Stimulated activated CD8-positive, alpha-beta memory T cell treated with anti-CD3 and anti-CD28 coated beads, Interleukin-12 subunit alpha, Interleukin-12 subunit beta, amount 100 ng/mL, for 24 hours (primary cell): Measurements from ENCODE around the gene SLC6A2.

Experiments used
- DNase-seq: peaks from one replicate; pipeline ENCODE4 v3.0.0-alpha.2; 2020; ENCODE audit errors: extremely low read depth

SLC6A2 gene

GRCh38 chr16:55647343-55647742 lies 8.4 kb upstream of the SLC6A2 start:
- DNase-seq: no peak

DNA sequence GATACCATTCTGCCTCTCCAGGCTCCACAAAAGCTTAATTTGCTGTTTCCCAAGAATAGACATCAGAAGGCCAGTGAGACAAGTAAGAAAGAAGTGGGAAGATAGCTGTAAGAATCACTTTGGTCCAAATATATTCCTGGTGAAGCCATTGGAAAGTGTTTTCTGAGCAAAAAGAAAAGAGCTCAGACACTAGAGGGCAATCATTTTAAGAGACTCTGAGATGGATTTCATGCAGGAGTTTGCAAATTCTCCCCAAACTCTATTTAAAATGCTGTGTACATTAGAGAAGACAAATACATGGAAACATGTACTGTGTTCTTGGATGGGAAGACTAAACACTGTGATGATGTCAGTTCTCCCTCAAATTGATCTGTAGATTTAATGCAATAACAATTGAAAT lies 8.0 kb upstream of the SLC6A2 start:
- DNase-seq: no peak

DNA sequence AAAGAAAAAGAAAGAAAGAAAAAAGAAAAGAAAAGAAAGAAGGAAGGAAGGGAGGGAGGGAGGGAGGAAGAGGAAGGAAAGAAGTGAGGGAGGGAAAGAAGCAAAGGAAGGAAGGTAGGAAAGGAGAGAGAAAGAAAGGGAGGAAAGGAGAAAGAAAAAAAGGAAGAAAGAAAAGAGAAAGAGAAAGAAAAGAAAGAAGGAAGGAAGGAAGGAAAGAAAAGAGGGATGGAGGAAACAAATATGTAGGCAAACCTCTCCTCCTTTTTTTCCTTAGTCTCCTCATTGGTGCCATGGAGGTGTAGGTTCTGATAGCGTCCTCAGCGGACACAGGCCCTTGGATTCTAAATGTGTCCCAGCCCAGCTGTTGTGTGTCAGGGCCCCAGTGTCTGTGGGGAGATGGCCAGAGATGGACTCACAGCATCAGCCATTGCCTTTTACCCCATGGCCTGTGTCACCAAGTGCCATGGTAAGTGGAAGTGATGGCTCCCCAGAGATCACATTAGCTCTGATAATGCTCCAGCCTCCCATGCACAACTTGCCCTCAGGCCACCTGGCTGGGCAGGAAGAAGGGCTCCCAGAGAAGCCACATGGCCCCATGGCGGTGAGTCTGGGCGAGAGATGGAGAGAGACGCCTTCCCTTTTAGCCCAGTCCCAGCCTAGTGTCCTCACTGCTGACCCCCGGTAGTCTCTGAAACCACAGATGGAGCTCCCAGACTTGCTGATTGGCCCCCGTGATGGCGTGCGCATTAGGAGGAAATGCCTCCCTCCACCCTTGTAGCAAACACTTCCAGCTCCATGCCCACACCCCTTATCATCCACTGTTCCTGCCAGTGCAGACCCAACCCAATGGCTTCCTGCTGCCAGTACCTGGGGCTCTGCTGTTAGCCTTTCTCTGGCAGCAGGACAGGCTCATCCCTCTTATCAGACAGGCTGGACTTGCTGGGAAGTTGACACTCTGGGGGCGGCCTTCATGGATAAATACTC lies 3.7 kb upstream of the SLC6A2 start:
- no peak for DNase-seq

DNA sequence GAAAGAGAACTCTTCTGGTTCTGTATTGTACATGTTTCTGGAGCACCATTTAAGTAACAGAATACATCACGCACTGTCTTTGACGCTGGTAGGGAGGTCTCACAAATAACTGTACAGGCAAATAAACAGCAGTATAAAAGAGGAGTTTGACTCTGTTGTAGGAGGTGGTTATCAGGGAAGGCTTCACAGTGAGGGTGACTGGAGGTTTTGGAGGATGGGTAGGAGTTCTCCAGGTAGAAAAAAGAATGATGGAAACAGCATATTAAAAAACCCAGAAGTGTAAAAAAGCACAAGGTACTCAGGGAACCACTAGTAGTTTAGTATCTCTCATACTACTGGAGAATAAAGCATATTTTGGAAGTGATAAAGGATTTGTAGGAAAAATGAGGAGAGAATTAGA lies 2.7 kb upstream of the SLC6A2 start:
- DNase-seq: no peak

GRCh38 chr16:55655381-55655896 lies 349 bp upstream of the SLC6A2 start:
- no peak for DNase-seq

DNA sequence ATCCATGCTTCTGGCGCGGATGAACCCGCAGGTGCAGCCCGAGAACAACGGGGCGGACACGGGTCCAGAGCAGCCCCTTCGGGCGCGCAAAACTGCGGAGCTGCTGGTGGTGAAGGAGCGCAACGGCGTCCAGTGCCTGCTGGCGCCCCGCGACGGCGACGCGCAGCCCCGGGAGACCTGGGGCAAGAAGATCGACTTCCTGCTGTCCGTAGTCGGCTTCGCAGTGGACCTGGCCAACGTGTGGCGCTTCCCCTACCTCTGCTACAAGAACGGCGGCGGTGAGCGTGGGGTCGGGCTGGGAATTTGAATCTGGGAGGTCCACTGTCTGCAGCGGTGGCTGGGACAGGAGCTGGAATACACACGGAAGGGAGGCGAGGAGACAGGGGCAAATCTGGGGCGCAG lies 904 bp downstream of the SLC6A2 start:
- no peak for DNase-seq

GRCh38 chr16:55657616-55658015 lies 1.8 kb downstream of the SLC6A2 start:
- no peak for DNase-seq

GRCh38 chr16:55658898-55659420 lies 3.2 kb downstream of the SLC6A2 start:
- no peak for DNase-seq

GRCh38 chr16:55660026-55660425 lies 4.2 kb downstream of the SLC6A2 start:
- no peak for DNase-seq

DNA sequence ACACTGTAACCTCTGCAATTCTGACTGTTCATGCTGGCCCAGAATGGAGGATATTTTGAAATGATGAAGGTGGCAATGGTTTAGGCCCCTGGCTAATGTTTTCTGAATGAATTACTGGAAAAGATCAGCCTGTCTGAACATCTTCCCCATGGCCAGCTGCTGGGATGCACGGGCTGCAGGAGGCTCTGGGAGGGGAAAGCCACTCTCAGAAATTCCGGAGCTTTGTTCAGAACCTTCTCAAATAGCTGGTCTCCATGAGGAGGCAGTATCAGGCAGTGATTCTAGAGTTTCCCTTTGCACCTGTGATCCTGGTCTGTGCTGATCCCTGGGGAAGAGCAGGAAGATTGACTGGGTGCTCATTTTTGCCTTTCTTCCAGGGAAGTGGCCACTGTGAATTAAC lies 5.0 kb downstream of the SLC6A2 start:
- DNase-seq: no peak

- no peak for DNase-seq
Measured at GRCh38 chr16:55661941-55662643, 6.3 kb downstream of the SLC6A2 start.

DNA sequence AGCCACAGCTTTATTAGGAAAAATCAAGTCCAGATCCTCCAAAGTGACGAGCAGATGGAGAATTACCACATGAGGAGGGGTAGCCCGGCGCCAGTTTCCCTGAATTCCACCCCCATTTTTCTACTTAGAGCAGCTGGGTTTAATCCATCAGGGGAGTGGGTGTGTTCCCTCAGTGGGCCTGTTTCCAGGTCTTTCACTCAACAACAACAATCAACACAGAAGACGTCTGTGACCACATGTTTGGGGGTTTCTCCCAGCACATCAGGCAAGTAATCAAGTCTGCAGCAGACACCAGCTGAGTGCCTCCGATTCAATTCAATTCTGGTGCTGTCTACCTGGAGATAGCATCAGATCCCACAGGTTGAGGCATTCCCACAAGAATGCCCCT lies 6.8 kb downstream of the SLC6A2 start:
- DNase-seq: no peak

GRCh38 chr16:55663225-55663624 lies 7.4 kb downstream of the SLC6A2 start:
- DNase-seq: no peak

DNA sequence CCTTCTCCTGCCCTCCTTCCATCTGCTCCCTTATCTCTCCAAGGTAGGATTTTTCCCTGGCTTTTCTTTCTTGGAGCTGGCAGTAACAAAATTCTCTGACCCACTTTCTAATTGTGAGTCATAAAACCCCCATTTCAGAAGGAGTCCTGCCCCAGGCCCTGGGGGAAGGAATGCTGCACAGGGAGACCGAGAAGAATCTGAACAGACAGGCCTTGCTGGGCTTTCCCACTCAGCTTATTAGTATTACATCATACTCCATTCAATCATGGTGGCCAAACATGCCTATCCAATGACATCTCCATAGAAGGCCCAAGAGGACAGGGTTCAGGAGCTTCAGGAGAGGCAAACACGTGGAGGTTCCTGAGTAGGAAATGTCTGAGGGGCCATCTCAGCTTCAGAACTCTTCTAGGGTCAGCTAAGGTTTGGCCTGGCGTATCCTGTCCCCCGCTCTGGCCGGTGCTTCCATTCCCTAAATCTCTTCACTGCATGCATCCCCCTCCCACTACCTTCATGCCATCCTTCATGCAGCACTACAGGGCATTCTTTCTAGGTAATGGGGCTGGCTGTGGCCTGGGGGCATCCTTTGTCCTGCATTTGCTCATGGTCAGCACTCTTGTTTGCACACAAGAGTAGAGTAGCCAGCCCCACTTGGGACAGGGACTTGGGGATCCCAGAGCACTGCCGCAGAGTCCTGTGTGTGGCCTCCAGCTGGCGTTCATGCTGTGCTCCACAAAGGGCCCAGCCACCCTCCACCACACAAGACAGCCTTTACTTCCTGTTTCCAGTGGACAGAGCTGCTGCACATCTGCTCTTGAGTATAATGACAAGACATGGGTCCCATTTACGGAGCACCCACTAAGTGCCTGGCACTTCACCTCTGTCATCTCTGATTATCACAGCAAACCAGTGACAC lies 8.2 kb downstream of the SLC6A2 start:
- DNase-seq: no peak

- DNase-seq: no peak
Measured at GRCh38 chr16:55664786-55665407, 9.1 kb downstream of the SLC6A2 start.

DNA sequence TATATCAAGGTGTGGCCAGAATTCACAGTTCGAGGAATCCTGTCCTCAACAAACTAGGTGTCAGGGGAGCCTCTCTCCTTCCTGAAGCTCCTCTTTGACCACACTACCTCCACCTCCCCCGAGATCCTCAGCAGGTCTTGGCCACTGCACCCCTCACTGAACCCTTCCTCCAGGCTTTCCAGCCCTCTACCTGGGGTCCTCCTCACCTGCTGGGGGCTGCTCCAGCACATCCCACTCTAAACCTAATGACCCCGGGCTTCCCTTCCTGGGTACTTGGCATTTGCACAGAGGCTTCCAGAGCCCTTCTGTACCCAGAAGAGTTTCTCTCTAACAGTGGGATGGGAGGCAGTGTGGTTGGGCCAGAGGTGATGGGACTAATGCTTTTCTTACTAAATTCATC lies 9.7 kb downstream of the SLC6A2 start:
- no peak for DNase-seq

DNA sequence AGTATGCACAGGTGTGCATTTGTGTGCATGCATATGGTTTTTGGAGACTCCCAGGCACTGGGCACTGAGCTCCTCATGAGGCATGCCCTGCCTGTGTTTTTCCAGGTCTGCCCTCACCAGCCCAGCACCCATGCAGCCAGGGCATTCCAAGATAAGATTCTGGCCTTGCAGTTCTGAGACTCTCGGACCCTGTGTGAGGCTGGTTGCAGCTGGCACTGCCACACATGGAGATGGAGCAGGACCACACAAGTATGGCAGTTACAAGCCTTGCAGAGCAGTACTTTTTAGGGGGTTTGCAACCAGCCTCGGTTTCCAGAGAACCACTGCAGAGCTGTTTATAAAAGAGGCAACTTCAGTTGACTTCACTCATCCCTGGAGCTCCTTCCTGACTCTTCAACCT lies 10.2 kb downstream of the SLC6A2 start:
- no peak for DNase-seq

DNA sequence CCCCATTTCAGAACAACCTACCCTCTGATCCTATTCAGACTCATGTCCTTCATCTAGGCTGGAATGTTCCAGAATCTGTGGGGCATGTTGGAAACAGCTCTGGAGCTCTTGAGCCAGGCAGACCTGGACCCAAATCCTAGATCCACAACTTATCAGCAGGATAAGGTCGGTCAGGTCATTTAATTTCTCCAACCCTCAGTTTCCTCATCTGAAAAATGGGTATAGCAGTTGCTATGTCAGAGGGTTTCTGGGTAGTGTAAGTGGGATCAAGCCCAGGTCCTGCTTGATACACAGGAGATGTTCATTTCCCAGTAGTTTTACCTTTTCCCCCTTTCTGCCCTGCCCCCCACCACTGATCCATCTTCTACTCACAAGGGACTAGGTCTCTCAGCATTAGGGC lies 12.0 kb downstream of the SLC6A2 start:
- no peak for DNase-seq

DNA sequence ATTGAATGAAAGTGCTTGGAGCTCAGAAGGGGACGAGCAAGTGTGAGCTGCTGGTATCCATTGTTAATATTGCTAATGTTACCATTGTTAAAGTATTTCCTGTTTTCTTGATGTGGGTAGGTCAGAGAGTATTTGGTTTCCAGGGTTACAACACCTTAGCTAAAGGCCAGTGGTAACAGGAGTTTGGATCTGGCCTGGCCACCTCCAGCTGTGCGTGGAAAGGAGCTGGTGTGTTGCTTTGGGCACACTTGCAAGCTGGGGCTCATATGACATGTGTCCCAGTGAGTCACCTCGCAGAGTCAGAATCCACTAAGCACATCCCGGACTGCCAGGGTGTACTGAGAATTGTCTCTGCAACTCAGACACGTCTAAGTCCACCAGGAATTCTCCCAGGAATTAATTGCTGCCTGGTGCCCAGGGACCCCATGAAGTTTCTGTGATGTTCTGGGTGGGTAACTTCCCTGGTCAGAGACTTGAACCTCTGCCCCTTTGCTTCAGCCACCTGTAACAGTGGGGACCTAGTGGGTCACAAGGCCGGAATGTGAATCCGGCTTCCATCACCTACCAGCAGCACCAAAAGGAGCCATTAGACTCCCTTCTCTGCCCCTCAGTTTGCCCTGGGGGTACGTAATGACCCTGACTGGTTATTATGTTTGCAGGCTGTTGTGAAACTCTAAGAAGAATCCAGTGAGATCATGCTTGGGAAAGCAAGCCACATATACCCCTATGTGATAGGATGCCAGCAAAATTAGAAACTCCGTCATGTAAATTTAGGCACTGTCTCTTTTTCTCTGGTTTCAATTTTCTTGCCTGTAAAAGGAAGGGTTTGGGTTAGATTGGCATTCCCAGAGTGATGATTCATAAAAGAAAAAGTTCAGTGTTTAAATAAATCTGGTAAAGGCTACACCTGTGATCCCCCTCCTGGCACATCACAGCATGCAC lies 12.8 kb downstream of the SLC6A2 start:
- DNase-seq: no peak
